ENCODE data around the gene MAGOHB. TPM values are rescaled to one million over a fixed set of nuclear protein-coding genes. Genes with fewer than 3 reads are reported as not detected.
A peak's percentile ranks its signal among the peaks of the same experiment; 100 is the strongest.

MAGOHB gene
- total and polyA plus RNA-seq, 2 of the 13 experiments (the other 11 are each of a cell fraction or from before 2014, with no cell fraction given), result 7.0 to 49.8 TPM

DNA sequence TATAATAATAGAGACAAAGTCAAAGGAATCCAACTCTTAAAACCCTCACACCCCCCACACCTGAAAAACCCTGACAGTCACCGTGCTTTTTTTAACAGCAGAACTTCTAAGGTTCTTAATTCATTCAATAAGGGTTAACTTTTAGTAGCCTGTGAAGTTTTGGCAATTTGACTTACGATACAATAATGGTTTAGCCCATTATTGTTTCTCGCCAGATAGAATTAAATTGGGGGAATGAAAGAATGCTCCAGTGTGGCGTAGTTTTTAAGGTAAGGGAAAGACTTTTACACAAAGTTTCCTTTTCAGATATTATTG is 604 bp upstream of the MAGOHB start:
- ATAC-seq (peak; percentile 28), FAIRE-seq (no peak), DNase-seq (ENCODE audit: low spot score) (no peak)
- H3K9ac ChIP-seq (ENCODE audit: insufficient read depth, low read depth, low read length), result peak overlapping the region; percentile 97
- H3K36me3 ChIP-seq (replicated peaks in 1 of 2; ENCODE audit: control insufficient read depth in 1 of 2, insufficient read depth in 2 of 2, low read length in 2 of 2), result no peaks in the 10 kb centered on the region; a peak in 1 of 5 replicates
- no peaks in the 10 kb centered on the region for H4K20me1 ChIP-seq (ENCODE audit: insufficient read depth, low read length)
- in situ Hi-C loops (cut with HindIII; ENCODE audit: extremely low pct_ligation_motif_present, low pct_unique_long_range_greater_than_20kb), result no loop called here
- ChIA-PET CTCF (ENCODE audit: low intra/inter-chr PET ratio, low total read pairs) (no interaction called here), POLR2A (interaction anchor here (0.8 kb wide), 1 partner anchor 401 kb away, joined by 3 read pairs; the partner anchor contains the start of gene GABARAPL1)
- H3K27me3 ChIP-seq (ENCODE audit: control insufficient read depth in 1 of 2, insufficient read depth in 2 of 2, low read length in 2 of 2), result peaks cover 0 to 6% of the 10 kb centered on the region in 2 experiments; a peak in 1 of 5 replicates
- H2AFZ ChIP-seq (ENCODE audit: low read length), result peak overlapping the region; percentile 67
- intact Hi-C loops (cut with micrococcal nuclease; ENCODE audit: unreplicated experiment), result no loop called here
- 7% methylated on average over 4 of the region's 4 CpGs for WGBS (ENCODE audit: low lambda C conversion rate)
- H3K9me3 ChIP-seq (ENCODE audit: low read length), result no peaks in the 10 kb centered on the region
- H3K79me2 ChIP-seq (ENCODE audit: insufficient read depth, low read length), result peaks cover 20% of the 10 kb centered on the region
- H3K4me3 ChIP-seq (replicated peaks in 1 of 3; ENCODE audit: insufficient read depth in 1 of 3, low read depth in 2 of 3, low read length in 3 of 3), result peak overlapping the region; percentile 89 to 97 (median 90)
- no TSS peak for BruUV-seq (replicated peaks)
- H3K4me1 ChIP-seq (ENCODE audit: insufficient read depth, low read length), result peaks cover 26% of the 10 kb centered on the region
- H3K27ac ChIP-seq (ENCODE audit: extremely low read length, insufficient read depth, low read length), result peak overlapping the region; percentile 86
- peak overlapping the region; percentile 70 for H3K4me2 ChIP-seq (ENCODE audit: low read depth, low read length)
- no peak for TF ChIP-seq YEATS2 (CRISPR knock-in tag; IDR thresholded peaks at IDR 0.05; ENCODE audit: borderline replicate concordance)
- no peak for TF ChIP-seq ZNF552 (CRISPR knock-in tag; IDR thresholded peaks at IDR 0.05; ENCODE audit: borderline replicate concordance)
- TF ChIP-seq, protein P1, sequence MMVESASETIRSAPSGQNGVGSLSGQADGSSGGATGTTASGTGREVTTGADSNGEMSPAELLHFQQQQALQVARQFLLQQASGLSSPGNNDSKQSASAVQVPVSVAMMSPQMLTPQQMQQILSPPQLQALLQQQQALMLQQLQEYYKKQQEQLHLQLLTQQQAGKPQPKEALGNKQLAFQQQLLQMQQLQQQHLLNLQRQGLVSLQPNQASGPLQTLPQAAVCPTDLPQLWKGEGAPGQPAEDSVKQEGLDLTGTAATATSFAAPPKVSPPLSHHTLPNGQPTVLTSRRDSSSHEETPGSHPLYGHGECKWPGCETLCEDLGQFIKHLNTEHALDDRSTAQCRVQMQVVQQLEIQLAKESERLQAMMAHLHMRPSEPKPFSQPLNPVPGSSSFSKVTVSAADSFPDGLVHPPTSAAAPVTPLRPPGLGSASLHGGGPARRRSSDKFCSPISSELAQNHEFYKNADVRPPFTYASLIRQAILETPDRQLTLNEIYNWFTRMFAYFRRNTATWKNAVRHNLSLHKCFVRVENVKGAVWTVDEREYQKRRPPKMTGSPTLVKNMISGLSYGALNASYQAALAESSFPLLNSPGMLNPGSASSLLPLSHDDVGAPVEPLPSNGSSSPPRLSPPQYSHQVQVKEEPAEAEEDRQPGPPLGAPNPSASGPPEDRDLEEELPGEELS (CRISPR knock-in tag; IDR thresholded peaks at IDR 0.05), result no peak
- TF ChIP-seq, protein P2, sequence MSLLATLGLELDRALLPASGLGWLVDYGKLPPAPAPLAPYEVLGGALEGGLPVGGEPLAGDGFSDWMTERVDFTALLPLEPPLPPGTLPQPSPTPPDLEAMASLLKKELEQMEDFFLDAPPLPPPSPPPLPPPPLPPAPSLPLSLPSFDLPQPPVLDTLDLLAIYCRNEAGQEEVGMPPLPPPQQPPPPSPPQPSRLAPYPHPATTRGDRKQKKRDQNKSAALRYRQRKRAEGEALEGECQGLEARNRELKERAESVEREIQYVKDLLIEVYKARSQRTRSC (CRISPR knock-in tag; IDR thresholded peaks at IDR 0.05; ENCODE audit: low read depth), result no peak
- TF ChIP-seq, protein P3, sequence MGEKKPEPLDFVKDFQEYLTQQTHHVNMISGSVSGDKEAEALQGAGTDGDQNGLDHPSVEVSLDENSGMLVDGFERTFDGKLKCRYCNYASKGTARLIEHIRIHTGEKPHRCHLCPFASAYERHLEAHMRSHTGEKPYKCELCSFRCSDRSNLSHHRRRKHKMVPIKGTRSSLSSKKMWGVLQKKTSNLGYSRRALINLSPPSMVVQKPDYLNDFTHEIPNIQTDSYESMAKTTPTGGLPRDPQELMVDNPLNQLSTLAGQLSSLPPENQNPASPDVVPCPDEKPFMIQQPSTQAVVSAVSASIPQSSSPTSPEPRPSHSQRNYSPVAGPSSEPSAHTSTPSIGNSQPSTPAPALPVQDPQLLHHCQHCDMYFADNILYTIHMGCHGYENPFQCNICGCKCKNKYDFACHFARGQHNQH (CRISPR knock-in tag; IDR thresholded peaks at IDR 0.05), result no peak
- TF ChIP-seq, protein P4, sequence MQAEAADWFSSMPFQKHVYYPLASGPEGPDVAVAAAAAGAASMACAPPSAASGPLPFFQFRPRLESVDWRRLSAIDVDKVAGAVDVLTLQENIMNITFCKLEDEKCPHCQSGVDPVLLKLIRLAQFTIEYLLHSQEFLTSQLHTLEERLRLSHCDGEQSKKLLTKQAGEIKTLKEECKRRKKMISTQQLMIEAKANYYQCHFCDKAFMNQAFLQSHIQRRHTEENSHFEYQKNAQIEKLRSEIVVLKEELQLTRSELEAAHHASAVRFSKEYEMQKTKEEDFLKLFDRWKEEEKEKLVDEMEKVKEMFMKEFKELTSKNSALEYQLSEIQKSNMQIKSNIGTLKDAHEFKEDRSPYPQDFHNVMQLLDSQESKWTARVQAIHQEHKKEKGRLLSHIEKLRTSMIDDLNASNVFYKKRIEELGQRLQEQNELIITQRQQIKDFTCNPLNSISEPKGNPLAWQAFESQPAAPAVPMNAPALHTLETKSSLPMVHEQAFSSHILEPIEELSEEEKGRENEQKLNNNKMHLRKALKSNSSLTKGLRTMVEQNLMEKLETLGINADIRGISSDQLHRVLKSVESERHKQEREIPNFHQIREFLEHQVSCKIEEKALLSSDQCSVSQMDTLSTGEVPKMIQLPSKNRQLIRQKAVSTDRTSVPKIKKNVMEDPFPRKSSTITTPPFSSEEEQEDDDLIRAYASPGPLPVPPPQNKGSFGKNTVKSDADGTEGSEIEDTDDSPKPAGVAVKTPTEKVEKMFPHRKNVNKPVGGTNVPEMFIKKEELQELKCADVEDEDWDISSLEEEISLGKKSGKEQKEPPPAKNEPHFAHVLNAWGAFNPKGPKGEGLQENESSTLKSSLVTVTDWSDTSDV (CRISPR knock-in tag; IDR thresholded peaks at IDR 0.05), result no peak
- no peak for TF ChIP-seq KLF16 (CRISPR knock-in tag; IDR thresholded peaks at IDR 0.05)
- TF ChIP-seq KDM5B (CRISPR knock-in tag; IDR thresholded peaks at IDR 0.05; ENCODE audit: borderline replicate concordance), result no peak
- TF ChIP-seq E2F1 (CRISPR knock-in tag; IDR thresholded peaks at IDR 0.05), result no peak
- no peak for TF ChIP-seq ZSCAN9 (CRISPR knock-in tag; IDR thresholded peaks at IDR 0.05; ENCODE audit: borderline replicate concordance)
- no peak for TF ChIP-seq ATF7-NPFF (CRISPR knock-in tag; IDR thresholded peaks at IDR 0.05; ENCODE audit: low read depth)
- TF ChIP-seq ZNF703 (CRISPR knock-in tag; IDR thresholded peaks at IDR 0.05; ENCODE audit: borderline replicate concordance), result no peak
- TF ChIP-seq SNRNP70 (IDR thresholded peaks at IDR 0.05; ENCODE audit: low read depth, low read length), result no peak
- no peak for TF ChIP-seq NFKBIZ (CRISPR knock-in tag; IDR thresholded peaks at IDR 0.05)
- no peak for TF ChIP-seq KLF11 (CRISPR knock-in tag; IDR thresholded peaks at IDR 0.05)

Measured in HepG2 (cell line).